Loucy (cell line): ENCODE data around the gene SSNA1.

Experiments used
- H2AFZ ChIP-seq: fragments of 200-600 bp; sonication (generic); 2 replicates; pipeline ENCODE4 v1.6.0; 2016; ENCODE audit warnings: antibody characterized with exemption, mild to moderate bottlenecking, low read length, moderate library complexity
- H3F3A ChIP-seq: fragments of 200-600 bp; 2 replicates; pipeline ENCODE4 v1.6.0; 2016; ENCODE audit warnings: antibody characterized with exemption, low read depth, mild to moderate bottlenecking
- H3K27me3 ChIP-seq: fragments of 200-600 bp; sonication (generic); 2 replicates; pipeline ENCODE4 v1.6.1; 2014; ENCODE audit warnings: low read length, mild to moderate bottlenecking; ENCODE audit not compliant: insufficient read depth, poor library complexity, severe bottlenecking
- H3K36me3 ChIP-seq: fragments of 200-600 bp; sonication (generic); 2 replicates; pipeline ENCODE4 v1.6.1; 2016; ENCODE audit warnings: low read length; ENCODE audit not compliant: insufficient read depth
- H3K4me1 ChIP-seq: fragments of 200-600 bp; sonication (generic); 2 replicates; pipeline ENCODE4 v1.5.1; 2014; ENCODE audit warnings: low read length, mild to moderate bottlenecking; ENCODE audit not compliant: insufficient read depth, poor library complexity, severe bottlenecking
- H3K4me2 ChIP-seq: fragments of 200-600 bp; sonication (generic); 2 replicates; pipeline ENCODE4 v1.6.0; 2014; ENCODE audit warnings: antibody characterized with exemption, low read length, low read depth, mild to moderate bottlenecking; ENCODE audit not compliant: poor library complexity, severe bottlenecking
- H3K4me3 ChIP-seq: fragments of 200-600 bp; sonication (generic); 2 replicates; pipeline ENCODE4 v1.5.1; 2014; ENCODE audit warnings: low read length, mild to moderate bottlenecking, mixed read lengths; ENCODE audit not compliant: poor library complexity, severe bottlenecking
- H3K79me2 ChIP-seq: fragments of 200-600 bp; sonication (generic); 2 replicates; pipeline ENCODE4 v1.6.1; 2014; ENCODE audit warnings: low read length; ENCODE audit not compliant: insufficient read depth
- H3K9ac ChIP-seq: fragments of 200-600 bp; sonication (generic); 2 replicates; pipeline ENCODE4 v1.6.0; 2014; ENCODE audit warnings: mild to moderate bottlenecking, low read depth, low read length, moderate library complexity; ENCODE audit not compliant: poor library complexity, severe bottlenecking
- H3K9me2 ChIP-seq: fragments of 200-600 bp; sonication (generic); replicated peaks from 2 replicates; pipeline ENCODE4 v1.6.1; 2016; ENCODE audit warnings: low read depth, low read length, mixed read lengths
- H3K9me3 ChIP-seq: fragments of 200-600 bp; sonication (generic); 2 replicates; pipeline ENCODE4 v1.6.1; 2014; ENCODE audit warnings: mild to moderate bottlenecking, antibody characterized with exemption, low read length, low read depth; ENCODE audit not compliant: insufficient read depth
- H4K20me1 ChIP-seq: fragments of 200-600 bp; sonication (generic); 2 replicates; pipeline ENCODE4 v1.6.0; 2014; ENCODE audit warnings: antibody characterized with exemption, low read length, mild to moderate bottlenecking; ENCODE audit not compliant: insufficient read depth, poor library complexity, severe bottlenecking
- EZH2phosphoT487 ChIP-seq: fragments of 200-600 bp; IDR thresholded peaks from 2 replicates; pipeline ENCODE4 v1.6.1; 2018; ENCODE audit warnings: antibody characterized with exemption, mild to moderate bottlenecking, moderate library complexity, borderline replicate concordance
- TF ChIP-seq, protein P1 (sequence below): fragments of 200-600 bp; sonication (generic); conservative IDR thresholded peaks from 2 replicates; pipeline ENCODE4 v1.5.1; 2014; ENCODE audit warnings: mild to moderate bottlenecking, antibody characterized with exemption, low read length

SSNA1 gene

DNA sequence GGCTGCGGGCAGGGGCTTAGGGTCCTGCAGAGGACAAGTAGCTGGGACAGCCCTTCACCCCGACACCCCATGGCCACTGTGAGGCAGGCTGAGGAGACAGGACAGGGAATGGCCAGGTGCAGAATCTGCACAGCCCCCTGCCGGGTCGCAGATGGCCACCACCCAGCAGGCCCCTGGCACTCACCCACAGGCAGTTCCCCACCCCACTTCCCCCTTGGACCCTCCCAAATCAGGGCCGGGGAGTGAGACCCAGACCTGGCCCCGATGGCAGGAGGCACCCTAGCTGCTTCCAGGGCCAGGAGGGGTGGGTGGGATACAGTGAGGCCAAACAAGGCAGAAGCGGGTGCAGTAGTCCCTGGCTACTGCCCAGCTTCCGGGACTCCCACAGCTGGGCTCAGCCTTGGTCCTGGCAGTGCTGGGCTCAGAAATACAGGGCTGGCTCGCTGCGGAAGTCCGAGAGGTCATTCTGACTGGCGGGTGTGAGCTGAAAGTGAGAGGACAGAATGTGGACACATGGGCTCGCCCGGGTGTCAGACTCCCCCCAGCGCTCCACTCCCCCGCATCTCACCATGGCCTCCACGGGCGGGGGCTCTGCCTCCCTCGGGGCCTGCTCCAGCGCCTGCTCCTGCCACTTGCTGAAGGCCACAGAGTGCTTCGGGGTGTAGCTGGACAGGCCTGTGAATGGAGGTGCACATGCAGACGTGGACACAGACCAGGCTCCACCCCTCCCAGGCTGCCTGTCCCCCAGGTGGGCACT lies 3.4 kb downstream of the SSNA1 start:
- H3K4me2 ChIP-seq = no peak overlapping the region
- peaks cover 26% of the 10 kb centered on the region for H4K20me1 ChIP-seq
- peaks cover 43% of the 10 kb centered on the region for H3K79me2 ChIP-seq
- TF ChIP-seq EZH2phosphoT487 = no peak
- TF ChIP-seq, protein P1, sequence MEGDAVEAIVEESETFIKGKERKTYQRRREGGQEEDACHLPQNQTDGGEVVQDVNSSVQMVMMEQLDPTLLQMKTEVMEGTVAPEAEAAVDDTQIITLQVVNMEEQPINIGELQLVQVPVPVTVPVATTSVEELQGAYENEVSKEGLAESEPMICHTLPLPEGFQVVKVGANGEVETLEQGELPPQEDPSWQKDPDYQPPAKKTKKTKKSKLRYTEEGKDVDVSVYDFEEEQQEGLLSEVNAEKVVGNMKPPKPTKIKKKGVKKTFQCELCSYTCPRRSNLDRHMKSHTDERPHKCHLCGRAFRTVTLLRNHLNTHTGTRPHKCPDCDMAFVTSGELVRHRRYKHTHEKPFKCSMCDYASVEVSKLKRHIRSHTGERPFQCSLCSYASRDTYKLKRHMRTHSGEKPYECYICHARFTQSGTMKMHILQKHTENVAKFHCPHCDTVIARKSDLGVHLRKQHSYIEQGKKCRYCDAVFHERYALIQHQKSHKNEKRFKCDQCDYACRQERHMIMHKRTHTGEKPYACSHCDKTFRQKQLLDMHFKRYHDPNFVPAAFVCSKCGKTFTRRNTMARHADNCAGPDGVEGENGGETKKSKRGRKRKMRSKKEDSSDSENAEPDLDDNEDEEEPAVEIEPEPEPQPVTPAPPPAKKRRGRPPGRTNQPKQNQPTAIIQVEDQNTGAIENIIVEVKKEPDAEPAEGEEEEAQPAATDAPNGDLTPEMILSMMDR = no peak
- H3K9me3 ChIP-seq = no peaks in the 10 kb centered on the region
- no peaks in the 10 kb centered on the region for H3K9me2 ChIP-seq
- no peak overlapping the region for H3K4me3 ChIP-seq
- no peak overlapping the region for H3K9ac ChIP-seq
- peaks cover 7% of the 10 kb centered on the region; the same call in 1 of the 2 replicates for H3K36me3 ChIP-seq
- H3F3A ChIP-seq = peaks cover 8% of the 10 kb centered on the region; the same call in 1 of the 2 replicates
- no peak overlapping the region for H2AFZ ChIP-seq
- no peaks in the 10 kb centered on the region for H3K27me3 ChIP-seq
- H3K4me1 ChIP-seq = peaks cover 18% of the 10 kb centered on the region

DNA sequence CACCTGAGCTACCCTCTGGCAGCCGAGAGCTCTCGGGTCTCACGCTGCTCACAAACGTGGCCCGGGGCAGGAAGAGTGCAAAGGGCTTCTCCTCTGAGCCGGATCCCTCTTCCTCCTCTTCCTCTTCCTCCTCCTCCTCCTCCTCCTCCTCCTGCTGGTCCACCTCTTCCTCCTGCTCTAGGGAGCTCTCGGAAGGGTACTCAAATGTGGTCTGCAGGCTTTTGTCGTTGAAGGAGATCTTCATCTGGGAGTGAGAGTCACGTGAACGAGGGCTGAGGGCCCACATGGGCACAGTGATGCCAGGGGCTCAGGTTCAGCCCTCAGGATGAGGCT lies 3.9 kb downstream of the SSNA1 start:
- no peak overlapping the region for H3K4me3 ChIP-seq
- H3K4me1 ChIP-seq = peaks cover 13% of the 10 kb centered on the region
- H3K36me3 ChIP-seq = peaks cover 7% of the 10 kb centered on the region; the same call in 1 of the 2 replicates
- no peaks in the 10 kb centered on the region for H3K9me3 ChIP-seq
- no peak overlapping the region for H2AFZ ChIP-seq
- no peaks in the 10 kb centered on the region for H3K27me3 ChIP-seq
- TF ChIP-seq, protein P1 = no peak
- no peak for TF ChIP-seq EZH2phosphoT487
- H3K9me2 ChIP-seq = no peaks in the 10 kb centered on the region
- H4K20me1 ChIP-seq = peaks cover 24% of the 10 kb centered on the region
- peaks cover 40% of the 10 kb centered on the region for H3K79me2 ChIP-seq
- no peak overlapping the region for H3K9ac ChIP-seq
- H3K4me2 ChIP-seq = no peak overlapping the region
- peaks cover 8% of the 10 kb centered on the region; the same call in 1 of the 2 replicates for H3F3A ChIP-seq

DNA sequence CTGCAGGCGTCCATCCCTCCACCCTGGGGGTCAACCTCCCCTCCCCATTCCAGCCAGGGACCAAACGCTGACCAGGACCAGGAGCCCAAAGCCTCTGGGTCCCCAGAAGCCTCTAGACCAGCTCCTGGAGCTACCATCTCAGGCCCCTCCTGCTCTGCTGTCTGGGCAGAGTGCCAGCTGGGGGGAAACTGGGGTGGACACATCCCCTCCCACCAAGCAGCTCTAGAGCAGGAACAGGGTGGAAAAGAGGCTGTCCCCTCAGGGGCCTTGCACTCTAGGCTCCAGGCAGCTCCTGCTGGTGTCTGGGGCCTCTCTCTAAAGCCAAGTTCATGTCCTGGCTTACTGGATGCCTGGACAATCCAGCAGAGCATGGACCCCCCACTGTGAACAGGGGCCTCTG lies 4.4 kb downstream of the SSNA1 start:
- peaks cover 8% of the 10 kb centered on the region; the same call in 1 of the 2 replicates for H3F3A ChIP-seq
- no peaks in the 10 kb centered on the region for H3K9me3 ChIP-seq
- no peak overlapping the region for H3K4me3 ChIP-seq
- no peaks in the 10 kb centered on the region for H3K9me2 ChIP-seq
- H3K27me3 ChIP-seq = no peaks in the 10 kb centered on the region
- H3K4me1 ChIP-seq = peaks cover 14% of the 10 kb centered on the region
- TF ChIP-seq, protein P1 = no peak
- TF ChIP-seq EZH2phosphoT487 = no peak
- no peak overlapping the region for H3K4me2 ChIP-seq
- H3K9ac ChIP-seq = no peak overlapping the region
- peaks cover 40% of the 10 kb centered on the region for H3K79me2 ChIP-seq
- H2AFZ ChIP-seq = no peak overlapping the region
- H4K20me1 ChIP-seq = peaks cover 20% of the 10 kb centered on the region
- peaks cover 7% of the 10 kb centered on the region; the same call in 1 of the 2 replicates for H3K36me3 ChIP-seq
